Activated gamma-delta T cell treated with anti-CD3 and anti-CD28 coated beads, Interleukin-2, amount 50 U/mL, for 16 hours (primary cell): Measurements from ENCODE around the gene ADAMTSL4.
"Not testable (repeated sequence)": the region's sequence is repeated elsewhere in the genome, so short reads cannot be mapped to it uniquely, and the experiment has no call there.

Source experiments
- DNase-seq: peaks from one replicate; pipeline ENCODE4 v3.0.0-alpha.2; 2020; ENCODE audit warnings: low read depth

Gene ADAMTSL4

DNA sequence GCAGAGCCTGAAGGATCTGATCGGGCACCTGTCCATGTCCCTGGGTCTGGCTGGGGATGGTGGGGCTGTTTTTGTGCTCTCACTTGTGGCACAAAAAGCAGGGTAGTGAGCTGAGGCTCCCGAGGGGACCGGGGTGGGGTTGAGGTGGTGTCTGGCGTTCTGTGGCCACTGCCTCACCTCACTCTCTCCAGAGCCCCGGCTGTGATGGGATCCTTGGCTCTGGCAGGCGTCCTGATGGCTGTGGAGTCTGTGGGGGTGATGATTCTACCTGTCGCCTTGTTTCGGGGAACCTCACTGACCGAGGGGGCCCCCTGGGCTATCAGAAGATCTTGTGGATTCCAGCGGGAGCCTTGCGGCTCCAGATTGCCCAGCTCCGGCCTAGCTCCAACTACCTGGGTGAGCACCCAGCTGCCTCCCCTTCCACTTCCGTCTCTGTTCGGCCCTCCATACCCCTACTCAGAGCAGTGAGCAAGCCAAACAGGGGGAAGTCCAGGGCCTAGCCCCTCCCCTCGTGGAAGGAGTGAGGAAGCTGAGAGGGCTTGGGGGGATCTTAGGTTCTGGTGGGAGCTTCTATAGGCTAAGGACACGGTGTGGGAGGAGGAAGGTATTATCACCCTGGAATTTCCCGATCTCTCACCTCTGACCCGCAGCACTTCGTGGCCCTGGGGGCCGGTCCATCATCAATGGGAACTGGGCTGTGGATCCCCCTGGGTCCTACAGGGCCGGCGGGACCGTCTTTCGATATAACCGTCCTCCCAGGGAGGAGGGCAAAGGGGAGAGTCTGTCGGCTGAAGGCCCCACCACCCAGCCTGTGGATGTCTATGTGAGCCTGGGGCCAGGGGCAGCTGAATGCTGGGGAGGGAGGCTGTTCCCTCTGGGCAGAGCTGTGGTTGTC, 7.0 kb downstream of the ADAMTSL4 start:
- DNase-seq = no peak

DNA sequence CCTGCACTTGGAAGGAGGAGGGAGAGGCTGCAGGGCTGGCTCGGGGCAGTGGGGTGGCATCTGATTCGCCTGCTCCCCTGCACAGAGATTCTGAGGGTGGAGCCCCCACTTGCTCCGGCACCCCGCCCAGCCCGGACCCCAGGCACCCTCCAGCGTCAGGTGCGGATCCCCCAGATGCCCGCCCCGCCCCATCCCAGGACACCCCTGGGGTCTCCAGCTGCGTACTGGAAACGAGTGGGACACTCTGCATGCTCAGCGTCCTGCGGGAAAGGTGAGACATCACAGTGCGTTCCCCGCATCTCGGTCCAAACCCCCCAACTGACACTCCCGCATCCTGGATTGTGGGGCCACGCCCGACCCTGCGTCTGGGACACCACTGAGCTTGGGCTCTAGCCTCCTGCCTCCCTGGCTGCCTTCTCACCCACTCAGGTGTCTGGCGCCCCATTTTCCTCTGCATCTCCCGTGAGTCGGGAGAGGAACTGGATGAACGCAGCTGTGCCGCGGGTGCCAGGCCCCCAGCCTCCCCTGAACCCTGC, 7.9 kb downstream of the ADAMTSL4 start:
- no peak for DNase-seq

- no peak for DNase-seq
Measured at GRCh38 chr1:150557813-150558212, 8.6 kb downstream of the ADAMTSL4 start.

DNA sequence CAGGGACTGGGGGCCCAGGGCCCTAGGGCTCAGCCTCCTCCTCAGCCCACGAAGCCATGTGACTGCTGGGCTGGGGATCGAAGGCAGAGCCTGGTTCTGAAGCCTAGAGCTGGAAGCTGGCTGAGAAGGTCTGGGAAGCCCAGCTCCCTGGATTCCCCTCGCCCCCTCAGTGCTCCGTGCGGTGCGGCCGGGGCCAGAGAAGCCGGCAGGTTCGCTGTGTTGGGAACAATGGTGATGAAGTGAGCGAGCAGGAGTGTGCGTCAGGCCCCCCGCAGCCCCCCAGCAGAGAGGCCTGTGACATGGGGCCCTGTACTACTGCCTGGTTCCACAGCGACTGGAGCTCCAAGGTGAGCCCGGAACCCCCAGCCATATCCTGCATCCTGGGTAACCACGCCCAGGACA, 9.1 kb downstream of the ADAMTSL4 start:
- DNase-seq = no peak

- no peak for DNase-seq
Measured at GRCh38 chr1:150558761-150559655, 9.8 kb downstream of the ADAMTSL4 start.

- no peak for DNase-seq
Measured at GRCh38 chr1:150559656-150560010, 10.4 kb downstream of the ADAMTSL4 start.

DNA sequence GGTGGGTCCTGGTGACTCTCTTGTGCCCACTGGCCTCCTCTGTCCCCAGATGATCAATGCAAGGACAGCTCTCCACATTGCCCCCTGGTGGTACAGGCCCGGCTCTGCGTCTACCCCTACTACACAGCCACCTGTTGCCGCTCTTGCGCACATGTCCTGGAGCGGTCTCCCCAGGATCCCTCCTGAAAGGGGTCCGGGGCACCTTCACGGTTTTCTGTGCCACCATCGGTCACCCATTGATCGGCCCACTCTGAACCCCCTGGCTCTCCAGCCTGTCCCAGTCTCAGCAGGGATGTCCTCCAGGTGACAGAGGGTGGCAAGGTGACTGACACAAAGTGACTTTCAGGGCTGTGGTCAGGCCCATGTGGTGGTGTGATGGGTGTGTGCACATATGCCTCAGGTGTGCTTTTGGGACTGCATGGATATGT, 10.8 kb downstream of the ADAMTSL4 start:
- DNase-seq = peak; percentile 65

DNA sequence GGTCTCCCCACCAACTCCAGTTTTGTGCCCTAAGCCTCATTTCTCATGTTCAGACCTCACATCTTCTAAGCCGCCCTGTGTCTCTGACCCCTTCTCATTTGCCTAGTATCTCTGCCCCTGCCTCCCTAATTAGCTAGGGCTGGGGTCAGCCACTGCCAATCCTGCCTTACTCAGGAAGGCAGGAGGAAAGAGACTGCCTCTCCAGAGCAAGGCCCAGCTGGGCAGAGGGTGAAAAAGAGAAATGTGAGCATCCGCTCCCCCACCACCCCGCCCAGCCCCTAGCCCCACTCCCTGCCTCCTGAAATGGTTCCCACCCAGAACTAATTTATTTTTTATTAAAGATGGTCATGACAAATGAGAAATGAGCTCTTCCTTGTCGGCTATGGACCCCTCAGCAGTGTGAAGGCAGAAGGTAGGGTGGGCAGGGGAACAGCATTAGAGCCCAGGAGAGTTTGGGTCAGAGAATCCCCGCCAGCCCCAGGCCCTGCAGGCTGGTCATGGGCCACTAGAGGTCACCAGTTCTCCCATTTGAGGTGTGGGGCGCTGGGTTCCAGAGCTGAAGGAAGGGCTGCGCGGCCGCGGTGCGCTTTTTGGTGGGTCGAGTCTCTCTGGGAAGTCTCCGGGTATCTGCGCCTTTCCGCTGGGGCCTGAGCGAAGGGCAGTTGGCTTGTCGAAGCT, 11.5 kb downstream of the ADAMTSL4 start:
- peak; percentile 77 for DNase-seq

- DNase-seq = peak; percentile 35
Measured at GRCh38 chr1:150561254-150561973, 12.2 kb downstream of the ADAMTSL4 start.

GRCh38 chr1:150561974-150562445, 12.8 kb downstream of the ADAMTSL4 start:
- peak; percentile 79 for DNase-seq

DNA sequence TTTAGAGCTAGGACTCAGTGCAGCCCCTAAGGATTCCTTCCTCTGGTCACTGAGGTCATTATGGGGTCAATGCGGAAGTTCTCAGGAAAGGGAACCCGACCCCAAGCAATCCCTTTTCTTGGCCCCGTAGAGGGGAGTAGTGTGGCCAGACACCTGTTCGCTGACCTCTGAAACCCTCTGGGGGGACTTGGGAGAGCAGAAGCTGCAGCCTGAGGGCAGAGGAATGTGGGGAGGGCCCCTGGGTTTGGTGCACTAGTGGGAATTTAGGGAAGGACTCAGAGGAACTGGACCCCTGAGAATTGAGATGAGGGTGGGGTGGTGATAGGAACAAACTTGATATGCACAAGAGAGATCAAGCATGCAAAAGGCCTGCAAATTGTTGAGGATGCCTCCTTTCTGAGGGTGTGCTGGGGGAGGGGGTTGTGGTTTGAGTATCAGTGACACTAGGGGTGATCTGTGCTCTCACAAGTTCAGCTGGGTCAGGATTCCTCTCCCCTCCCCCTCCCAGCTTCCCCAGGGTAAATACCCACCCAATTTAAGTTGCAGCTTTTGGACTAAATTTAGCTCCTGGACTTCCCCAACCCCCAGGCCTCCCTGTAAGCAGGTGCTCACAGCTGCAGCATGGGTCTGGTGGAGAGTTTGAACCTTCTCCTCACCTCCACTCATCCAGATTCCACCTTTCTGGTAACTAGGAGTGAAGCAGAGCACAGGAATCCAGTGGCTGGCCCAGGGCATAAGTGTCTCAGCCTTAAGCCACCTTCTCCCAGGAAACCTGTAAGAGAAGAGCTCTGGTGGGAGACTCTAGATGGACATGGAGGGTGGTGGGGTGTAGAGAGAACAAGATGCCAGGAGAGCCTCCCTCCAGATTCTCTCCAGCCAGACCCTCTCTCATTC, 13.5 kb downstream of the ADAMTSL4 start:
- peak; percentile 71 for DNase-seq

DNA sequence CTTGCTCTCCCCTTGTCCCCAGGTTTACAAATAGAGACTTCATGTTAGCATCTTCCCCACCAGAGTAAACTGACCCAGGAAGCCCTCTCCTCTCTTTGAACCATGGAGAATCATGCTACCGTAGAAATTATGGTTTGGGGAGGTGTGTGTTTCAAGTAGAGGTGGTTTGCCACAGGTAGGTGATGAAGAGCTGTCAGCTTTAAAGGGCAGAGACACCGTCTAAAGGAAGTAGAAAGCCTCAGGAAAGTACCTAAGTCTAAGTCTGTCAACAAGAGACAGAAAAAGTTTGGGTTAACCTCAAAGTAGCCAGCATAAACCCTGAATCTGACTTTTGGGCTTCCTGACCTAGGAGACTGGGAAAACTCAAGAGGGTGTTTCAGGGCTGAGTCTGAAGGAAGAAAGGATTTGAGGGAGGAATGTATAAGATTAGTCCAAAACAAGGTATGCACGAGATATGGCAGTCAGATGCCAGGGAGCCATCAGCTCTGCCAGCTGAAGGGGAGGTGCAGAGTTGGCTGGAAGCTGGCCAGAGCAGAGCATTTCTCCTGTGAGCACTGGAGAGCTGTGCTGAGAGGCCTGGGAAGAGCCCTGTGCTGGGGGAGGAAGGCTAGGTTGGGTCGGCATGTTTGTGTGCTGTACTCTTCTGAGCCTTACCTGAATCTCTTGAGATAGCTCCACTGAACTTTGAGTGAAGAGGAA, 14.3 kb downstream of the ADAMTSL4 start:
- no peak for DNase-seq

DNA sequence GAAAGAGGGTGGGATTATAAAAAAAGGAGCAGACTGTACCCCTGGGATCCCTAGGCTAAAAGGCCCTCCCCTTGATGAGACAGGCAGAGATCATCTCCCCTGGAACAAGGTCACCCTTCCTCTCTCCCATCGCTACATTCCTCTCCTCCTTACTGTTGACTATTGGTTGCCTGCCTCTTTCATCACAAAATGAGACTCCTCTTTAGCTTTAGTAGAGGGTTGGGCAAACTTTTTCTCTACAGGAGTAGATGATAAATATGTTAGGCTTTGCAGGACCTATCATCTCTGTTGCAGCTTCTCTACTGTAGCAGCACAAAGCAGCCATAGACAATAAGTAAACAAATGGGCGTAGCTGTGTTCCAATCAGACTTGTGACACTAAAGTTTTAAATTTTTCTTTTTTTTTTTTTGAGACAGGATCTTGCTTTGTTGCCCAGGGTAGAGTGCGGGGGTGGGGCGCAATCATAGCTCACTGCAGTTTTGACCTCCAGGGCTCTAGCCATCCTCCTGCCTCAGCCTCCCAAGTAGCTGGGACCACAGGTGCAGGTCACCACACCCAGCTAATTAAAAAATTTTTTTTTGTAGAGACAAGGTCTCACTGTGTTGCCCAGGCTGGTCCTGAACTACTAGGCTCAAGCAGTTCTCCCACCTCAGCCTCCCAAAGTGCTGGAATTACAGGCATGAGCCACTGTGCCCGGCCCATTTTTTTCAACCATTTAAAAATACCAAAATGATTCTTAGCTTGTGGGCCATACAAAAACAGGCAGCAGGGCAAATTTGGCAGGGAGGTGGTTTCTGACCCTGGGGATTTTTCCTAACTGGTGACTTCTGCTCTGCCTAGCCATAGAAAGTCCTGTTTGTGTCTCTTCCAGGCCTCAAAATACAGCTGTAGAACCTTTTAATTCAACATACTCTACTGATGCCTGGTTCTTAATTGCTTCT, 15.1 kb downstream of the ADAMTSL4 start:
- no peak for DNase-seq

- DNase-seq = not testable (repeated sequence)
Measured at GRCh38 chr1:150565240-150565991, 16.2 kb downstream of the ADAMTSL4 start.

GRCh38 chr1:150566589-150567340, 17.6 kb downstream of the ADAMTSL4 start:
- DNase-seq = no peak

DNA sequence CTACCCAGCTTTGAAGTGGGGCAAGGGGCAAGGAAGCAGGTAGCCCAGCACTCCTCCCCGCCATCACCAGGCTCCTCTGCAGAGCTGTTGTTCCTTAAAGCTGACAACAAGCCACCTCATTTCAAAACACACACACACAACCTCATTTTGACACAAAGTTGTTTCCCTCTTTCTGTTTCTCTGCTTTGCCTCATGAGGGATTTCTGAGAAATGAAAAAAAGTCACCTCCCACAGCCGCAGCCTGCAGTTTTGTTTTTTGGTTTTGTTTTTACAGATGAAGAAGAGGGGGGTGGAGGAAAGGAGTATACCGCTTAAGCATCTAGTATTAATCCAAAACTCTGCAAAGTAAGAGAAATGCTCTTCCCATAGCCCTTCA, 18.1 kb downstream of the ADAMTSL4 start:
- peak; percentile 45 for DNase-seq
